OCI-LY3 (cell line): Measurements from ENCODE around the gene NANOG.

ENCODE experiments used
- CTCF ChIP-seq: fragments of 200-600, 300-600 bp; sonication (generic); IDR thresholded peaks from 2 replicates; pipeline ENCODE4 v1.5.1; 2014; ENCODE audit warnings: antibody characterized with exemption, low read length, low read depth
- EZH2phosphoT487 ChIP-seq: fragments of 200-600 bp; shearing (Covaris generic); IDR thresholded peaks from 2 replicates; pipeline ENCODE4 v1.6.1; 2018; ENCODE audit warnings: antibody characterized with exemption, mixed run types, low read depth

- TF ChIP-seq CTCF (no peak), EZH2phosphoT487 (no peak)
These were observed 32.2 kb upstream of the NANOG start for GRCh38 chr12:7756993-7757392.
